ENCODE data around the gene SCD.

DNA sequence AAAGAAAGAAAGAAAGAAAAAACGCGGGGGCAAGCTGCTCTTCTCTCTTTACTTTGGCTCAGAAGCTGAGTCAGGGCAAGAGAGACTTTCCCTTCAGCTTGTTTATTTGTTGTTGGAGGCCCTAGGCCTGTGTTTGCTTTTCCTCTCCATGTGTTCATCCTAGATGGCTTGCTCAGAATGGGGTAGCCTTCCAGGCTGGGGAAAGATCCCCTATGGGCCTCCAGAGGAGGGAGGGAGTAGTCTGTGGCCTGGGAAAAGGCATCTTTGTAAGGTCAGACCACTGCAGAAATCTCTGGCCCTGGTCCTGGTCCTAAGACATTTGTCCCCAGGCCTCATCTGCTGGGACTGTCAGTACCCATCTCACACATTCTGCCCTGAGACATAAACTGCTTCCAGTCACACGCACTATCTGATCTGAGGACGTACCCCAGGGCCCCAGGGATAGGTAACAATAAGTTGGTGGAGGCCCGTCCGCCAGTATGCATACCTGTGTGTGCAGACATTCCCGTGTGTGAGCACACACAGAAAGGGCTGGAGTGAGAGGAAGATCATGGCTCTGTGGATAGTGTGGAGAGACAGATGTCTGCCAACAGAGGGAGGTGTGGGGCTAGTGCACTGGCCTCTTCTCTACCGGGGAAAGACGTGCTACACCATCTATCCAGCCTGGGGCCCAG lies 4.9 kb upstream of the SCD start:
- TF ChIP-seq CTCF (conservative IDR thresholded peaks at IDR 0.05 in 1 of 2, IDR thresholded peaks at IDR 0.05 in 1 of 2; ENCODE audit: extremely low read depth in 1 of 2, insufficient read depth in 1 of 2, low read depth in 1 of 2, low read length in 2 of 2) (peak; percentile 67 to 94), EZH2 (IDR thresholded peaks at IDR 0.05; ENCODE audit: borderline replicate concordance, low read length) (no peak)
